ENCODE results near the gene SRRM2.

SRRM2 gene

DNA sequence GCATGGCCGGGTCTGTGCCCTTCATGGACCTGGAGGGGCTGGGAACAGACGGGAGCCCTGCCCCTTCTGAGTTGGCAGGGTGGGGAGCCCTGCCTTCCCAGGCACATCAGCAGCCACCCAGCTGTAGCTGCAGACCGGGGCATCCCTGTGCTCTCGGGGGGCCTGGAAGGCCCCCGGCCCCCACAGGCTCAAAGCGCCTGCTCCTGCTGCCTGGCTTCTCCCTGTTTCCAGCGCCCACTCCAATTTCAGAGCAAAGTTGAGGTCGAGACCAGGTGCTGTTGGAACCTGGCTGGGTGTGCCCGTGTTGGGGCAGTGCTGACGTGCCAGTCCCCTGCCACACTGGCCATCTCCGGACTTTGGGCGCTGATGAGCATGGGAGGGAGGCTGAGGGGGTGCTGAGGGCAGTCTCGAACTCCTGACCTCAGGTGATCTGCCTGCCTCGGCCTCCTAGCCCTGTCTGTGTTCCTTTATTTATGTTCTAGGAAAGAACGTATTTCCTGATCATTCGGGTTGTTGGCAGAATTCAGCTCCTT, 27.6 kb upstream of the SRRM2 start:
- Histone ChIP-seq H3K4me1 (ENCODE audit: insufficient read depth, low read length) (no peaks in the 10 kb centered on the region), H3K36me3 (ENCODE audit: insufficient read depth, low read length) (no peaks in the 10 kb centered on the region), H3K4me3 (ENCODE audit: low read length) (no peak overlapping the region), H3K9me3 (ENCODE audit: insufficient read depth, low read depth, low read length) (no peaks in the 10 kb centered on the region), H3K9ac (ENCODE audit: low read depth, low read length) (no peak overlapping the region), H3K27me3 (ENCODE audit: insufficient read depth, low read length) (no peaks in the 10 kb centered on the region), H3K27ac (ENCODE audit: low read depth, low read length) (no peak overlapping the region)
- 90% methylated on average over 16 of the region's 16 CpGs for WGBS

DNA sequence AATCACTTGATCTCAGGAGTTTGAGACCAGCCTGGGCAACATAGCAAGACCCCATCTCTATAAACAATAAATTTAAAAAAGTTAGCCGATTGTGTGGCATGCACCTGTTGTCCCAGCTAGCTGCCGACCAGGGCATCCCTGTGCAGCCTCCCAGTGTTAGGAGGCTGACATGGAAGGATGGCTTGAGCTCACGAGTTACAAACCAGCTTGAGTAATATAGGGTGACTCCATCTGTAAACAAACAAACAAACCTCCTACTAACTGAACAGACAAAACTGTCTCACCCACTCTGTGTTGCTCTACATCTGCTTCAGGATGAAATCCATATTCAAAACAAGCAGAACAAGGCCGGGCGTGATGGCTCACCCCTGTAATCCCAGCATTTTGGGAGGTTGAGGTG, 25.5 kb upstream of the SRRM2 start:
- 89% methylated on average over 5 of the region's 5 CpGs for WGBS
- Histone ChIP-seq H3K9ac (ENCODE audit: low read depth, low read length) (no peak overlapping the region), H3K27ac (ENCODE audit: low read depth, low read length) (no peak overlapping the region), H3K27me3 (ENCODE audit: insufficient read depth, low read length) (no peaks in the 10 kb centered on the region), H3K4me1 (ENCODE audit: insufficient read depth, low read length) (no peaks in the 10 kb centered on the region), H3K36me3 (ENCODE audit: insufficient read depth, low read length) (no peaks in the 10 kb centered on the region), H3K9me3 (ENCODE audit: insufficient read depth, low read depth, low read length) (no peaks in the 10 kb centered on the region), H3K4me3 (ENCODE audit: low read length) (no peak overlapping the region)

DNA sequence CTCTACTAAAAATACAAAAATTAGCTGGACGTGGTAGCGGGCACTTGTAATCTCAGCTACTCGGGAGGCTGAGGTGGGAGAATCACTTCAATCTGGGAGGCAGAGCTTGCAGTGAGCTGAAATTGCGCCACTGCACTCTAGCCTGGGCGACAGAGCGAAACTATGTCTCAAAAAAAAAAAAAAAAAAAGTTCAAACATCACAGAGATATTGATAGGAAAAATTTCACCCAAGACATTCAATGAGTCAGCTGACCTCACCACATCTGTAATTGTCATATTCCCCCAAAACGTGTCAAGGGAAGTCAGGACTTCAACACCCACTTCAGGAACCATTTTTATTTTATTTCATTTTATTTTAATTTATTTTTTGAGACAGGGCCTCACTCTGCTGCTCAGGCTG, 24.4 kb upstream of the SRRM2 start:
- Histone ChIP-seq H3K9ac (ENCODE audit: low read depth, low read length) (no peak overlapping the region), H3K9me3 (ENCODE audit: insufficient read depth, low read depth, low read length) (no peaks in the 10 kb centered on the region), H3K27me3 (ENCODE audit: insufficient read depth, low read length) (no peaks in the 10 kb centered on the region), H3K4me1 (ENCODE audit: insufficient read depth, low read length) (no peaks in the 10 kb centered on the region), H3K36me3 (ENCODE audit: insufficient read depth, low read length) (no peaks in the 10 kb centered on the region), H3K4me3 (ENCODE audit: low read length) (no peak overlapping the region), H3K27ac (ENCODE audit: low read depth, low read length) (no peak overlapping the region)
- 89% methylated on average over 5 of the region's 7 CpGs for WGBS

DNA sequence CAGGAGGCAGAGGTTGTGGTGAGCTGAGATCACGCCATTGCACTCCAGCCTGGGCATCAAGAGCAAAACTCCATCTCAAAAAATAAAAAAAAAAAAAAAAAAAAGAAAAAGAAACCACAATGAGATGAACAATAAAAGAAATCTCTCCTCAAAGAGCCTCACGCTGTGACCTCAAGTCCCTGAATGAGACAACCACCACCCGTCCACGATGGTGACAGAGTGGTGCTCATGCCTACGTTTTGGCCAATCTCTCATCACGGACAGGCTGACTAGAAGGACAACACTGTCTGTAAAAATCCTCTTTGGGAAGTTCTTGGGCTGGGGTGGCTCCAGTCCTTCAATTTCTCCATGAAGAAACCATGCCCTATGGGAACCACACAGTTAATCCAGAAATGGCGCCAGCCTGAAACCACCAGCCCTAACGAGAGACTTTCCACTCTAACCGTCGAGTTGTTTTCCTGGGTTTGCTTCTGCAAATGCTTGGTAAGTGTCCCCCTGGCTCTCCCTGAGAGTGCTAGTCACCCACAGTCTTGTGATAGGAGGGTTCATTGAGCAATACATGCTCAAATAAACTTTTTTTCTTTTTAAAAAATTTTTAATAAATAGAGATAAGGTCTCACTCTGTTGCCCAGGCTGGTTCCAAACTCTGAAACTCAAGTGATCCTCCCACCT, 17.5 kb upstream of the SRRM2 start:
- H3K36me3 ChIP-seq (ENCODE audit: insufficient read depth, low read length): no peaks in the 10 kb centered on the region
- no peak overlapping the region for H3K27ac ChIP-seq (ENCODE audit: low read depth, low read length)
- no peaks in the 10 kb centered on the region for H3K4me1 ChIP-seq (ENCODE audit: insufficient read depth, low read length)
- WGBS: 94% methylated on average over 10 of the region's 10 CpGs
- H3K9me3 ChIP-seq (ENCODE audit: insufficient read depth, low read depth, low read length): no peaks in the 10 kb centered on the region
- no peak overlapping the region for H3K9ac ChIP-seq (ENCODE audit: low read depth, low read length)
- no peak overlapping the region for H3K4me3 ChIP-seq (ENCODE audit: low read length)
- H3K27me3 ChIP-seq (ENCODE audit: insufficient read depth, low read length): no peaks in the 10 kb centered on the region

DNA sequence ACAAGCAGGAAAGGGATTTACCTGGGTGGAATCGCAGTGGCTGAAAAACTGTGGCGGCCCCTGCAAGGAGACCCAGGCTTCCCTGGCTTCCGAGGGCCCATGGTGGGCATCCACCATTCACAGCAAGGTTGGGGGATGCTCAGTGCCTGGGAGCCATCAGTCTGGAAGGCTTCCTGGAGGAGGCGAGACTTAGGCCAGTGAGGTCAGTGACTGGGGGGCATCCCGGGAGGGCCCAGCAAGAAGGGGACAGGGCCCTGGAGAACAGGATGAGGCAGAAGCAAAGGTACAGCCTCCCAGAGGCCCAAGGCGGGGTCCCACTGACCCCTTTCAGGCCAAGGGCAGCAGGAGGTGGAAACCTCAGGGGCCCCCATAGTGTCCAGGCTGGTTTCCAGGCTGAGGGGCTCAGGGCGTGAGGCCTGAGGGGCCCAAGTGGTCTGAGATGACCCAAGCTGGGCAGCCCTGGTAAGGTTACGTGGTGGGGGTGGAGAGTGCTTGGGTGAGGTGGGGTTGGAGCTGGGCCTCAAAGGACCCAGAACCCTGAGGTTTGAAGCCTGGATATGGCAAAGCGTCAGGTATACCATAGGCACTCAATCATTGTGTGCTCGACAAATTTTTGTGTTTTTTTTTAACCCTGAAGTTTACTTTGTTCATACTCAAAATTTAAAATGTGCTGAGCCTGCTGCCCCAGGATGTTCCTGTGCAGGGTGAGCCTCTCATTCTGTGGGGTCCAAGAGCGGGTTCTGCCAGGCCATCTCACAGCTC, 15.8 kb upstream of the SRRM2 start:
- H3K27ac ChIP-seq (ENCODE audit: low read depth, low read length): no peak overlapping the region
- H3K9ac ChIP-seq (ENCODE audit: low read depth, low read length): no peak overlapping the region
- no peaks in the 10 kb centered on the region for H3K9me3 ChIP-seq (ENCODE audit: insufficient read depth, low read depth, low read length)
- no peaks in the 10 kb centered on the region for H3K4me1 ChIP-seq (ENCODE audit: insufficient read depth, low read length)
- WGBS: 91% methylated on average over 11 of the region's 11 CpGs
- no peak overlapping the region for H3K4me3 ChIP-seq (ENCODE audit: low read length)
- no peaks in the 10 kb centered on the region for H3K27me3 ChIP-seq (ENCODE audit: insufficient read depth, low read length)
- H3K36me3 ChIP-seq (ENCODE audit: insufficient read depth, low read length): no peaks in the 10 kb centered on the region

DNA sequence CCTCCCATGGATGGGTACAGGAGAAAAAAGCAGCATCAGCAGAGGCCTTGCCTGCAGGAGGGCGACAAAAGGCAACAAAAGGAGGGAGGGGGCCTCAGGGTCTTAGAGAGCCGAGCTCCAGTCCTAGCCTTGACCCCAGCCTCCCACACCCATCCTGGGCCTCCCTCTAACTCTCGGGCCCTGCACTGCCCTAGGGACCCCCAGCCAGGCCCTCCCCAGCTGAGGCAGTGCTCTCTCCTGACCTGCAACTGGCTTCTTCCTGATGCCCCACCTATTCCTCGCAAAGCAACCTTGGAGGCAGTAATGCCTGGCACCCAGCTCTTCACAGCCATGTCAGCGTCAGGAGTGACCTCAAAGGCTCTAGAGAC, 15.2 kb upstream of the SRRM2 start:
- Histone ChIP-seq H3K9me3 (ENCODE audit: insufficient read depth, low read depth, low read length) (no peaks in the 10 kb centered on the region), H3K9ac (ENCODE audit: low read depth, low read length) (no peak overlapping the region), H3K27ac (ENCODE audit: low read depth, low read length) (no peak overlapping the region), H3K27me3 (ENCODE audit: insufficient read depth, low read length) (no peaks in the 10 kb centered on the region), H3K4me1 (ENCODE audit: insufficient read depth, low read length) (no peaks in the 10 kb centered on the region), H3K36me3 (ENCODE audit: insufficient read depth, low read length) (no peaks in the 10 kb centered on the region), H3K4me3 (ENCODE audit: low read length) (no peak overlapping the region)
- 74% methylated on average over 5 of the region's 5 CpGs for WGBS

DNA sequence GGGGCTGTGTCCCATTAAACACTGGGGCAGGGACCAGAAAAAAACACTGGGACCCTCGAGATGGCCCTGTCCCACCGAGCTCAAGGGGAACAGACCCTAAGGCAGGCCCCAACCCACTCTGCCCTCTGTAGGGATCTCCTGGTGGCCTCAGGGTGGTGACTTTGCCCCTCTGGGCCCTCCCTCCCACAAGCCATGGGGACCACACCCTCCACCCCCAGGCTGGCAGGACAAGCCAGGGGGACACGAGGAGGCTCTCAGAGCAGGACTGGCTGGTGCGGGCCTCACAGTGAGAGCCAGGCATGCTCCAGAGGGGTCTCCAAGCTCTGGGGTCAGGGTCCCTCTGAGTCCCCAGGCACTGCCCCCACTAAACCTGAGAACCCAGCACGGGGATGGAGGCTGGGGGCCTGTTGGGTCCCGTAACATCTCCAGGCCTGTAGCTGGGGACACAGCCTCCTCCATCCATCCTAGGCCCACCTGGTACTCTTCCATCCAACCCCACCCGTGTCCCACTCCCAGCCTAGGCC, 14.5 kb upstream of the SRRM2 start:
- WGBS: 78% methylated on average over 7 of the region's 7 CpGs
- H3K9me3 ChIP-seq (ENCODE audit: insufficient read depth, low read depth, low read length): no peaks in the 10 kb centered on the region

DNA sequence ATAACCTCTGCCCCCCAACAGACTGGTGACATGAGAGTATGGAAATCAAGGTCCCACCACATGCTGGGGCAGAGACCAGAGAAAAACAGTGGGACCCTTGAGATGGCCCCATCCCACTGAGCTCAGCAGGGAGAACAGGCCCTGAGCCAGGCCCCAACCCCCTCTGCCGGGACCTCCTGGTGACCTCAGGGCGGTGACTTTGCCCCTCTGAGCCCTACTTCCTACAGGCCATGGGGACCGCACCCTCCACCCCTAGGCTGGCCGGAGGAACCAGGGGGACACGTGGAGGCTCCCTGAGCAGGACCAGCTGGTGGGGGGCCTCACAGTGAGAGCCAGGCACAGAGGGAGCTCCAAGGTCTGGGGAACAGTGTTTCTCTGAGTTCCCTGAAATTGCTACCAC, 13.8 kb upstream of the SRRM2 start:
- no peak overlapping the region for H3K4me3 ChIP-seq (ENCODE audit: low read length)
- H3K9me3 ChIP-seq (ENCODE audit: insufficient read depth, low read depth, low read length): no peaks in the 10 kb centered on the region
- no peak overlapping the region for H3K9ac ChIP-seq (ENCODE audit: low read depth, low read length)
- no peaks in the 10 kb centered on the region for H3K4me1 ChIP-seq (ENCODE audit: insufficient read depth, low read length)
- no peaks in the 10 kb centered on the region for H3K36me3 ChIP-seq (ENCODE audit: insufficient read depth, low read length)
- no peak overlapping the region for H3K27ac ChIP-seq (ENCODE audit: low read depth, low read length)
- WGBS: 83% methylated on average over 5 of the region's 5 CpGs
- H3K27me3 ChIP-seq (ENCODE audit: insufficient read depth, low read length): no peaks in the 10 kb centered on the region

More for the DNA sequence above, 14.5 kb upstream of the SRRM2 start:
- H3K4me1 ChIP-seq (ENCODE audit: insufficient read depth, low read length): no peaks in the 10 kb centered on the region
- no peak overlapping the region for H3K9ac ChIP-seq (ENCODE audit: low read depth, low read length)
- H3K36me3 ChIP-seq (ENCODE audit: insufficient read depth, low read length): no peaks in the 10 kb centered on the region
- H3K27ac ChIP-seq (ENCODE audit: low read depth, low read length): no peak overlapping the region
- no peaks in the 10 kb centered on the region for H3K27me3 ChIP-seq (ENCODE audit: insufficient read depth, low read length)
- no peak overlapping the region for H3K4me3 ChIP-seq (ENCODE audit: low read length)

DNA sequence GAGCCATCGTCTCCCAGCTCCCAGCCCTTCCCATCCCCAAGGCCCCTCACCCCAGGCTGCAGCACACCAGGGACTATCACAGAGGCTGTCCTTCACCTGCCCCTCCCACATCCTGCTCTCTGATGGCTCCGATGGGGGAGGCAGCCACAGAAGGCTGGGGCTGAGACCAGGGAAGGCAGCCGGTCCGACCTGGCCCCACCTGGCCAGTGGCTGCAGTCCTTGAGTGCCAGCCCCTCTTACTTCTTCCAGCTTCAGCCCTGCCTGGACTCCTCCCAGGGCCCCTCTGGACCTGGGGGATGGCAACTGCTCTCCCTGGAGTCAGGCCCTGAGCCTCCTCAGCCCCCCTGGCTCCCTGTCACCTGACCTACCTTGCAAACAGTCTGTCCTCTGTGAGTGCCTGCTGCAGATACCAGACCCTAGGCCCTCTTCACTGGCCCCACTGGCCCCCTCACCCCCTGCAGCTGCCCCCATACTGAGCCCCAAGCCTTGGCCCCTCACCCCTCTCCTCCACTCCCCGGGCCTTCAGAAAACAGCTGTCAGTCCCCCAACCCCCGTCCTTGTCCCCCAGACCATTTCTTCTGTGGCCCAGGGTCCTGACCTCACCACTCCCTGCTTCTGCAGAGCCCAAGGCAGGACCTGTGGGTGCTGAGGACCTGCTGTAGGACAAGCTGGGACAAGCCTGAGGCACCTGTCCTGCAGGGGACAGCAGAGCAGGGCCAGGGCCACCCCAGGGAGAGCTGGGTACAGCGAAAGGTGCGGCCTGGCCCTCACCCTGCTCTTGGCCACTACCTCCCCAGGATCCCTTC, 12.6 kb upstream of the SRRM2 start:
- Histone ChIP-seq H3K9me3 (ENCODE audit: insufficient read depth, low read depth, low read length) (no peaks in the 10 kb centered on the region), H3K4me1 (ENCODE audit: insufficient read depth, low read length) (no peaks in the 10 kb centered on the region), H3K9ac (ENCODE audit: low read depth, low read length) (no peak overlapping the region), H3K36me3 (ENCODE audit: insufficient read depth, low read length) (no peaks in the 10 kb centered on the region), H3K27ac (ENCODE audit: low read depth, low read length) (no peak overlapping the region), H3K27me3 (ENCODE audit: insufficient read depth, low read length) (no peaks in the 10 kb centered on the region), H3K4me3 (ENCODE audit: low read length) (no peak overlapping the region)
- 83% methylated on average over 8 of the region's 8 CpGs for WGBS

DNA sequence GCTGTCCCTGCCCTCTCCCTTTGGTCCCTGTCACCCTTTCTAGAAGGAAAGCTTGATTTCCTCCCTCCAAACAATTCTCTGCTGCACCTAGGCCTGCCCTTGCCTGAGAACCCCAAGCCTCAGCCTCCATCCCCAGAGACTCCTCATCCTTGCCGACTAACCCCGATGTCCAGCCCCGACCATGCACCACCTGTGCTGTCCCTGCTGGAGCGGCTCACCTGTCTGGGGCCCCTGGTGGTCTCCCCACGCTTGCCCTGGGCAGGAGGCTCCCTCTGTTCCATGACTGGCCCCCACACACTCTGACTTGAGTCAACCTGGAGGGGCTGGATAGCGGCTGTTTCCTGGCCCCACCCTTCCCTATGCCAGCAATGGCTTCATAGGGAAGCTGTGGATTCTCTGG, 12.0 kb upstream of the SRRM2 start:
- WGBS: 87% methylated on average over 6 of the region's 6 CpGs
- Histone ChIP-seq H3K36me3 (ENCODE audit: insufficient read depth, low read length) (no peaks in the 10 kb centered on the region), H3K27me3 (ENCODE audit: insufficient read depth, low read length) (no peaks in the 10 kb centered on the region), H3K4me3 (ENCODE audit: low read length) (no peak overlapping the region), H3K9ac (ENCODE audit: low read depth, low read length) (no peak overlapping the region), H3K27ac (ENCODE audit: low read depth, low read length) (no peak overlapping the region), H3K4me1 (ENCODE audit: insufficient read depth, low read length) (no peaks in the 10 kb centered on the region), H3K9me3 (ENCODE audit: insufficient read depth, low read depth, low read length) (no peaks in the 10 kb centered on the region)

DNA sequence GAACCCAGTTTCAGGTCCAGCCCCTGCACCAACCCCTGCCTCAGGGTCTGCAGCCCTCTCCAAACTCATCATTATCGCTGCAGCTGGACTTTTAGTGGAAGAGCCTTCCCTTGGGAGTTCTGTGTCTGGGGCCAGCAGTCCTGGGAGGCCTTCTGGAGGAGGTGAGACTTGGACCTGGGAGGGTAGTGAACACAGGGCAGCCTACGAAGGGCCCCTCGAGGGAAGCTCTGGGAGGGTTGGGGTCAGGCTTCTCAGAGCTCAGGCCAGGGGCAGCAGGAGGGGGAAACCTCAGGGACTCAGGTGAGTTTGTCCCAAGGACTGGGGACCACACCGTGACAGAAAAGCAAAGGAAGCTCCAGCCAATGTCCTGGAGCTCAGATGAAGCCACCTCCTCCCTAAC, 11.3 kb upstream of the SRRM2 start:
- Histone ChIP-seq H3K9ac (ENCODE audit: low read depth, low read length) (no peak overlapping the region), H3K4me3 (ENCODE audit: low read length) (no peak overlapping the region), H3K27ac (ENCODE audit: low read depth, low read length) (no peak overlapping the region), H3K36me3 (ENCODE audit: insufficient read depth, low read length) (no peaks in the 10 kb centered on the region), H3K4me1 (ENCODE audit: insufficient read depth, low read length) (no peaks in the 10 kb centered on the region), H3K27me3 (ENCODE audit: insufficient read depth, low read length) (no peaks in the 10 kb centered on the region), H3K9me3 (ENCODE audit: insufficient read depth, low read depth, low read length) (no peaks in the 10 kb centered on the region)
- WGBS: 92% methylated on average over 4 of the region's 4 CpGs

Data from HUES64 (cell line).